GM18526 (cell line): ENCODE measurements around the gene CARD9.

Source experiments
- POLR2A ChIP-seq: IDR thresholded peaks from 3 replicates; pipeline ENCODE4 v1.6.1; 2011; ENCODE audit not compliant: insufficient read length; ENCODE audit errors: extremely low read depth

The CARD9 gene

DNA sequence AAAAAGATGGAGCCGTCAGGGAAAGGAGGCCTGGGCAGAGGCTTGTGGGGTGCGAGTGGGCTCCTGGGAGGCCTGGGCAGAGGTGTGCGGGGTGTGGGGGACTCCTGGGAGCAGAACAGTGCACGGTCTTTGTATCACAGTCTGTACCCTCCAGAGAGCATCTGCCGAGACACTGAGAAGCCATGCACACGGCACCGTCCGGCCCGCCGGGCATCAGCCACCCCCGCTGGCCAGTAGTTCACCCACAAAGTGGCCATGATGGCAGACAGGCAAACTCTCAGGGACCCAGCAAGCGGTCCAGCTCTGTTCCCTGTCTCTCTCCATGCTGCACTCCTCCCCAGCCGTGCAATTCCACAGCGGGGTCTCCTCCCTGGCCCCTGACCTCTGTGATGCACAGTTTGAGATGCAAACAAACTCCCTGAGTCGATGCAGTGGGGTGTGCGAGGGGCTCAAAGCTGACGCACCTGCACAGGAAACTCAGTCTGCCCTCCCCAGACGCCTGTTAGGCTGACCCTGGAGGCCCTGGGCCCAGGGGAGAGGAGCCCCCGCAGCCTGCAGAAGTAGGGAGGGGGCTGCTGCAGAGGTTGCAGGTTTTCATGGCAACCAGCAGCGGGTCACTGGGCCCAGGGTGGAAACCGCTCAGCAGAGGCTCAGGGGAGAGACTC, 55.2 kb downstream of the CARD9 start:
- no peak for TF ChIP-seq POLR2A

DNA sequence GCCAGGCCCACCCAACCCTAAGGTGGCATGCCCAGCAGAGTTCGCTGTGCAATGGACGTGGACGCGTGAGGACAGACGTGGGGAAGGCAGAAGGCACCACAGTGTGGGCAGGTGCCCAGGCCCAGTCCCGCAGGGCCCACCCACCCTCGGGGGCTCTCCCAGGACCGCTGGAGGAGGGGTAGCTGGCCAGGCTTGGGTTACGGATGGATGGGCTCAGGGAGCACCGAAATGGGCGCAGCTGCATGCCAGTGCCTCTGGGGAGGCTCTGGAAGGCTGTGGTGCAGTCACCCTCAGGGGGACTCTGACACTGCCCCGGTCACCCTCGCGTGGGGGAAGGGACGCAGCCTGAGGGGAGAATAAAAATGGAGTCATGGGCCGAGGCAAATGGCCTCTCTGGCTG, 55.8 kb downstream of the CARD9 start:
- no peak for TF ChIP-seq POLR2A

DNA sequence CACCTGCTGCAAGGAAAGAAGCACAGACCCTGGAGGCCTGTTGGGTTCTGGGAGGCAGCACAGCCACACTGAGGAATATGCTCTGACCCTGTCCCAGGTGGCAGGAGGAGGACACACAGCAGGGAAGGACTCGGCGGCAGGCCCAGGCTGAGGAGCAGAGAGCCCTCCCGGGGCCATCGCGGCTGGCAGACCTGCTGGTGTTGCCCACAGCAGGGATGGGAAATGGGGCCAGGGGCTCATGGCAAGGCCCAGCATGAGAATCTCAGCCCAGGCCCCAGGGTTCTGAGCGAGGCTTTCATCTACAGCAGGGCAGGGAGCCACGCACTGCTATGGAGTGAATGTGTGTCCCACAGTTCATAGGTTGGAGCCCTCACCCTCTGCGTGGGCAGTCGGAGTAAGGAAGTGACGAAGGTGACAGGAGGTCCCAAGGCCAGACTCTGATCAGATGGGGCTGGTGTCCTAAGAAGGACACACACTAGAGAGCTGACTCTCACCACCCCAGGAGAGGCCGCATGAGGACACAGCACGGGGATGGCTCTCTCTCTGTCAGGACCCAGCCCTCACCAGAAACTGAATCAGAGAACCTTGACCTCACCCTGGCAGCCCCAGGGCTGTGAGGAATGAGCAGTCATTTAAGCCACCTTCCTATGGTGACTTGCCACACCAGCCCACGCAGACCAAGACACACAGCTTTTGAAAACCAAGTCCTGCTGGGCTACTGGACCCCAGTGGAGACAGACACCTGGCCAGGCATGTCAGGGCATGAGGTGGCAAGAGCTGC, 56.4 kb downstream of the CARD9 start:
- TF ChIP-seq POLR2A: no peak

DNA sequence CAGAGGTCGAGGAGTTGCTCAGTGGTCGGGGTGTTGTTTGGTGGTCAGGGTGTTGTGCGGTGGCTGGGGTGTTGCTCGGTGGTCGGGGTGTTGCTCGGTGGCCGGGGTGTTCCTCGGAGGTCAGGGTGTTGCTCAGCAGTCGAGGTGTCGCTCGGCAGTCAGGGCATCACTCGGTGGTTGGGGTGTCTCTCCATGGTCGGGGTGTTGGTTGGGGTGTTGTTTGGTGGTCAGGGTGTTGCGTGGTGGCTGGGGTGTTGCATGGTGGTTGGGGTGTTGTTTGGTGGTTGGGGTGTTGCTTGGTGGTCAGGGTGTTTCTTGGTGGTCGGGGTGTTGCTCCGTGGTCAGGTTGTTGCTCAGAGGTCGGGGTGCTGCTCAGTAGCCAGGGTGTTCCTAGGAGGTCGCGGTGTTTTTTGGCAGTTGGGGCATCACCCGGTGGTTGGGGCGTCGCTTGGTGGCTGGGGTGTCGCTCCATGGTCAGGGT, 57.2 kb downstream of the CARD9 start:
- no peak for TF ChIP-seq POLR2A

DNA sequence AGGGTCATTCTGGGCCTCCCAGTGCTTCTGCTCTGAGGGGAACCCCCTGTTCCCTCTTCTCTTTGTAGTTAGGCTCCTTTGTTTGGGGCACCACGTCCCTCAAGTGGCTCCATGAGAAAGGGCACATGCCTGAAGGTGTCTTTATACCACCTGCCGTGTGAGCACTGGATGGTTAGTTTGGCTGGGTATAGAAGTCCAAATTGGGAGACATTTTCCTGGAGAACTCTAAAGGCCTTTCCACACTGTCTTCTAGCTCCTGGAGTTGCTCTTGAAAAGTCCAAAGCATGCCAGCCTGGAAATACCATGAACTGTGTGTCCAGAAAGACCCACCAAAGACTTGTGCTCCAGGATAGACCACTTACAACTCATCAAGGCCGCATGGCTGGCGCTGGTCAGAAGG, 58.5 kb downstream of the CARD9 start:
- no peak for TF ChIP-seq POLR2A

DNA sequence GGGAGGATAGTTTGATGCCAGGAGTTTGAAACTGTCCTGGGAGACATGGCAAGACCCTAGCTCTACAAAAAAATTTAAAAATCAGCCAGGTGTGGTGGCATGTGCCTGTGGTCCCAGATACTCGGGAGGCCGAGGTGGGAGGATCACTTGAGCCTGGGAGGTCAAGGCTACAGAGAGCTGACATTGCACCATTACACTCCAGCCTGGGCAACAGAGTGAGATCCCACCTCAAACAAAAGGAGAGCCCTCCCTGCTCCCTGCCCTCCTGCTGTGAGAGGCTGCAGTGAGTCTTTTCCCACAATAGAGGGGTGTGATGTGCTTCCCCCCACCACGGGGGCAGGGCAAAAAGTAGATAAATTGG, 59.4 kb downstream of the CARD9 start:
- no peak for TF ChIP-seq POLR2A
